ENCODE data around the gene THAP7. TPM values are rescaled to one million over a fixed set of nuclear protein-coding genes. Genes with fewer than 3 reads are reported as not detected.

Gene THAP7
- total and polyA plus RNA-seq, 9 of the 15 experiments (the other 6 are each of a cell fraction or from before 2014, with no cell fraction given): 7.9 to 263 (median 84.1) TPM

DNA sequence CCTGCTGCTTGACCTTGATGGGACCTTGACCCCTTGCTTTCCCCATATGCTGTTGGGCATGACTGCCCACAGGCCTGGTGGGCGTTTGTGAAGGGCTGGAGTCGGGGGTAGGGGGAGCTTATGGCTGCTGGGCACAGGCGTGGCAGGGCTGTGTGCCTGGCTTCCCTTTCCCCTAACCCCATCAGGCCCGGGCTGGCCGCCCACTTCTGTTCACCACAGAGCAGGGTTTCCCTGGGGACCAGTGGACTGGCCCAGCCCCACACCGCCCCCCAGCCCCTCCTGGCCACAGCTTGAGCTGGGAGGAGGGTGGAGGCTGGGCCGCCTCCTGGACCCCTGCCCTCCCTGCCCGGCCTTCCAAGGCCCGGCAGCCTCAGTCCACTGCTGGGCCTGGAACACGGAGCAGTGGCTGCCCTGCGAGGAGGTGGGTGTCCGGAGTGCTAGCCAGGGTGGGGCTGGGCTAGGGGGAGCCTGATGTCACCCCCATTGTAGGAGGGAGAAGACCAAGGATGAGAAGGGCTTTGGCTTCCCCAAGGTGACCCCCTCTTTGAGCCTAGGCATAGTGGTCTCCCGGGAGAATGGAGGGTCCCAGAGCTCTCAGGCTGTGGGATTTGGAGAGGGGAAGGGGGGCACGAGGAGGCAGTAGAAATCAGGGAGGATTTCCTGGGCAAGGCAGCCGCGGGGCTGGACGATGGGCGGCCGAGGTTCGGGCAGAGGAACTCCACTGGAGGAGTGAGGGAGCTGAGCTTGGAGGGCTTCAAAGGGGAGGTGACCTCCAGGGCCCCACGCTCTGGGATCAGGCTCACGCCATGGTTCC, 34.8 kb downstream of the THAP7 start, which contains the start of gene AIFM3:
AIFM3 (plus strand) TSS at position 373 of the 814 bp plus-strand sequence. CDS start 690 bp downstream, outside the sequence.
- ChIA-PET POLR2A (interaction anchor here (0.7 to 64.4 kb wide), 6 partner anchors 9 to 136 kb away, joined by 3 to 1556 read pairs (median 134); partner anchors contain the start of genes CRKL, LZTR1 and THAP7), CTCF (ENCODE audit: low intra/inter-chr PET ratio) (interaction anchor here (0.6 kb wide), 2 partner anchors 90 to 179 kb away, joined by 4 read pairs; no protein-coding TSS in a partner anchor)
- no peak within 1 kb of the TSS for H3K4me2 ChIP-seq (ENCODE audit: insufficient read depth, low read length)
- DNase-seq (ENCODE audit: extremely low read depth in 1 of 4, low spot score in 3 of 4) (peak in 1 of 4 experiments; percentile 53), ATAC-seq (peak; percentile 1; the same call in 2 of the 3 replicates), FAIRE-seq (no peak)
- no peak within 1 kb of the TSS for H2AFZ ChIP-seq (ENCODE audit: low read depth, low read length)
- no peaks in the 10 kb centered on the region for H3K79me2 ChIP-seq (ENCODE audit: control insufficient read depth, insufficient read depth, low read length)
- no peak within 1 kb of the TSS for H3K4me3 ChIP-seq
- no peaks in the 10 kb centered on the region for H3K9me1 ChIP-seq (ENCODE audit: control insufficient read depth, insufficient read depth, low read length)
- 20% methylated on average over 22 of the region's 22 CpGs for WGBS (ENCODE audit: insufficient coverage, low coverage, missing lambda C conversion rate)
- no TSS peak for BruUV-seq (replicated peaks)
- peak within 1 kb of the TSS in 1 of 2 experiments; percentile 79; a peak in 1 of 4 replicates for H3K9ac ChIP-seq (ENCODE audit: insufficient read depth in 1 of 2, low read depth in 2 of 2, low read length in 2 of 2)
- H3K36me3 ChIP-seq (ENCODE audit: control insufficient read depth, insufficient read depth, low read length): no peaks in the 10 kb centered on the region
- H3K4me1 ChIP-seq (replicated peaks in 1 of 2; ENCODE audit: control insufficient read depth in 2 of 2, insufficient read depth in 2 of 2, low read length in 2 of 2): peaks cover 0 to 40% of the 10 kb centered on the region in 2 experiments; a peak in 3 of 5 replicates
- no peaks in the 10 kb centered on the region for H3K9me3 ChIP-seq (replicated peaks; ENCODE audit: control insufficient read depth, insufficient read depth, low read depth, low read length)
- intact Hi-C loops (cut with micrococcal nuclease): no loop called here
- no peak within 1 kb of the TSS for H3K27ac ChIP-seq (ENCODE audit: extremely low read depth, low read depth, low read length)
- peaks cover 41% of the 10 kb centered on the region for H4K20me1 ChIP-seq (replicated peaks; ENCODE audit: control insufficient read depth, insufficient read depth, low read length)
- in situ Hi-C loops (cut with MboI): loop anchor here (25.0 kb wide), 1 partner anchor 170 kb away; no protein-coding TSS in a partner anchor
- peaks cover 11 to 47% of the 10 kb centered on the region in 2 experiments; a peak in 4 of 5 replicates for H3K27me3 ChIP-seq (ENCODE audit: control insufficient read depth in 2 of 2, insufficient read depth in 2 of 2, low read length in 2 of 2)
- TF ChIP-seq NONO (IDR thresholded peaks at IDR 0.05; ENCODE audit: low read depth in 2 of 2, low read length in 1 of 2): no peak
- no peak for TF ChIP-seq SMAD4 (CRISPR knock-in tag; conservative IDR thresholded peaks at IDR 0.05)
- TF ChIP-seq NCOA1 (IDR thresholded peaks at IDR 0.05; ENCODE audit: low read depth): no peak
- TF ChIP-seq PHB2 (IDR thresholded peaks at IDR 0.05; ENCODE audit: low read depth): no peak
- TF ChIP-seq, protein P1, sequence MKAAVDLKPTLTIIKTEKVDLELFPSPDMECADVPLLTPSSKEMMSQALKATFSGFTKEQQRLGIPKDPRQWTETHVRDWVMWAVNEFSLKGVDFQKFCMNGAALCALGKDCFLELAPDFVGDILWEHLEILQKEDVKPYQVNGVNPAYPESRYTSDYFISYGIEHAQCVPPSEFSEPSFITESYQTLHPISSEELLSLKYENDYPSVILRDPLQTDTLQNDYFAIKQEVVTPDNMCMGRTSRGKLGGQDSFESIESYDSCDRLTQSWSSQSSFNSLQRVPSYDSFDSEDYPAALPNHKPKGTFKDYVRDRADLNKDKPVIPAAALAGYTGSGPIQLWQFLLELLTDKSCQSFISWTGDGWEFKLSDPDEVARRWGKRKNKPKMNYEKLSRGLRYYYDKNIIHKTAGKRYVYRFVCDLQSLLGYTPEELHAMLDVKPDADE (conservative IDR thresholded peaks at IDR 0.05; ENCODE audit: control insufficient read depth, low read depth, low read length): 0 out of 2 replicates have a peak, but pooled peaks have one; percentile 9
- no peak for TF ChIP-seq CREM (IDR thresholded peaks at IDR 0.05; ENCODE audit: low read depth)
- no peak for TF ChIP-seq ATF3 (IDR thresholded peaks at IDR 0.05)
- TF ChIP-seq ATF3 (CRISPR knock-in tag; conservative IDR thresholded peaks at IDR 0.05): peak; percentile 65; the same call in 1 of the 2 replicates
- TF ChIP-seq, protein P2, sequence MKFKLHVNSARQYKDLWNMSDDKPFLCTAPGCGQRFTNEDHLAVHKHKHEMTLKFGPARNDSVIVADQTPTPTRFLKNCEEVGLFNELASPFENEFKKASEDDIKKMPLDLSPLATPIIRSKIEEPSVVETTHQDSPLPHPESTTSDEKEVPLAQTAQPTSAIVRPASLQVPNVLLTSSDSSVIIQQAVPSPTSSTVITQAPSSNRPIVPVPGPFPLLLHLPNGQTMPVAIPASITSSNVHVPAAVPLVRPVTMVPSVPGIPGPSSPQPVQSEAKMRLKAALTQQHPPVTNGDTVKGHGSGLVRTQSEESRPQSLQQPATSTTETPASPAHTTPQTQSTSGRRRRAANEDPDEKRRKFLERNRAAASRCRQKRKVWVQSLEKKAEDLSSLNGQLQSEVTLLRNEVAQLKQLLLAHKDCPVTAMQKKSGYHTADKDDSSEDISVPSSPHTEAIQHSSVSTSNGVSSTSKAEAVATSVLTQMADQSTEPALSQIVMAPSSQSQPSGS (CRISPR knock-in tag; IDR thresholded peaks at IDR 0.05): 0 out of 2 replicates have a peak, but pooled peaks have one; percentile 25
- 0 out of 2 replicates have a peak, but pooled peaks have one; percentile 38 for TF ChIP-seq JUNB (CRISPR knock-in tag; conservative IDR thresholded peaks at IDR 0.05)
- no peak for TF ChIP-seq ZNF592 (IDR thresholded peaks at IDR 0.05)
- TF ChIP-seq ZNF347 (CRISPR knock-in tag; IDR thresholded peaks at IDR 0.05; ENCODE audit: low read depth): no peak
